ENCODE data around the gene PRR4. TPM values are rescaled to one million over a fixed set of nuclear protein-coding genes. Genes with fewer than 3 reads are reported as not detected.

PRR4 gene
- total and polyA plus RNA-seq, 9 of the 15 experiments (the other 6 are each of a cell fraction or from before 2014, with no cell fraction given): 0.45 to 5.0 (median 1.8) TPM

DNA sequence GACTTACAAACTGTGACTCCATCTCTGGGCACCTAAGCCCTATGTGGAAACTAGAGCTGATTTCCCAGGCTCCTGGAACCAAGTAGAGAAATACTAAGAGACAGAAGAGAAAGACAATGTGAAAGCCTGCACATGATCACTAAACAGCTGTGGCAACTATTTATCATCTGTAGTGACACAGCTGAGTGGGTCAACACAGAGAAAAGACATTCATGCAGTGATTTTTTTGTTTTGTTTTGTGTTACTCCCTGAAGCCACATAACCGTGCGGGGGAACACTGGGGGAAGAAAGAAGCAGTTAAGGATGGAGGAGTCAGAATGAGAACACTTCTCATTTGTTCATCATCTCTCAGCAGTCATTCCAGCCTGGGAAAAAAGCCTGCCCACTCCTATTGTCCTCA, 1.5 kb downstream of the PRR4 start:
- Histone ChIP-seq H3K9ac (ENCODE audit: insufficient read depth in 1 of 2, low read depth in 2 of 2, low read length in 2 of 2) (no peak overlapping the region), H4K20me1 (replicated peaks; ENCODE audit: control insufficient read depth, insufficient read depth, low read length) (no peaks in the 10 kb centered on the region), H3K27ac (ENCODE audit: extremely low read depth, low read depth, low read length) (no peak overlapping the region), H3K9me3 (replicated peaks; ENCODE audit: control insufficient read depth, insufficient read depth, low read depth, low read length) (no peaks in the 10 kb centered on the region), H2AFZ (ENCODE audit: low read depth, low read length) (no peak overlapping the region), H3K27me3 (ENCODE audit: control insufficient read depth in 2 of 2, insufficient read depth in 2 of 2, low read length in 2 of 2) (no peaks in the 10 kb centered on the region), H3K36me3 (ENCODE audit: control insufficient read depth, insufficient read depth, low read length) (no peaks in the 10 kb centered on the region), H3K4me2 (ENCODE audit: insufficient read depth, low read length) (no peak overlapping the region), H3K4me1 (replicated peaks in 1 of 2; ENCODE audit: control insufficient read depth in 2 of 2, insufficient read depth in 2 of 2, low read length in 2 of 2) (no peaks in the 10 kb centered on the region), H3K79me2 (ENCODE audit: control insufficient read depth, insufficient read depth, low read length) (no peaks in the 10 kb centered on the region), H3K9me1 (ENCODE audit: control insufficient read depth, insufficient read depth, low read length) (no peaks in the 10 kb centered on the region), H3K4me3 (no peak overlapping the region)
- FAIRE-seq (no peak), DNase-seq (ENCODE audit: extremely low read depth in 1 of 4, low spot score in 3 of 4) (no peak), ATAC-seq (no peak)
- ChIA-PET CTCF (ENCODE audit: low intra/inter-chr PET ratio) (no interaction called here), POLR2A (no interaction called here)
- BruUV-seq (replicated peaks): no TSS peak
- 19% methylated on average over 2 of the region's 2 CpGs for WGBS (ENCODE audit: insufficient coverage, low coverage, missing lambda C conversion rate)
- in situ Hi-C loops (cut with MboI) (no loop called here), intact Hi-C loops (cut with micrococcal nuclease) (no loop called here)
- no peak for TF ChIP-seq MCM5 (IDR thresholded peaks at IDR 0.05; ENCODE audit: low read depth)
- TF ChIP-seq, protein P1, sequence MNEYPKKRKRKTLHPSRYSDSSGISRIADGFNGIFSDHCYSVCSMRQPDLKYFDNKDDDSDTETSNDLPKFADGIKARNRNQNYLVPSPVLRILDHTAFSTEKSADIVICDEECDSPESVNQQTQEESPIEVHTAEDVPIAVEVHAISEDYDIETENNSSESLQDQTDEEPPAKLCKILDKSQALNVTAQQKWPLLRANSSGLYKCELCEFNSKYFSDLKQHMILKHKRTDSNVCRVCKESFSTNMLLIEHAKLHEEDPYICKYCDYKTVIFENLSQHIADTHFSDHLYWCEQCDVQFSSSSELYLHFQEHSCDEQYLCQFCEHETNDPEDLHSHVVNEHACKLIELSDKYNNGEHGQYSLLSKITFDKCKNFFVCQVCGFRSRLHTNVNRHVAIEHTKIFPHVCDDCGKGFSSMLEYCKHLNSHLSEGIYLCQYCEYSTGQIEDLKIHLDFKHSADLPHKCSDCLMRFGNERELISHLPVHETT (CRISPR knock-in tag; conservative IDR thresholded peaks at IDR 0.05 in 1 of 2, IDR thresholded peaks at IDR 0.05 in 1 of 2): no peak
- no peak for TF ChIP-seq STAT6 (CRISPR knock-in tag; IDR thresholded peaks at IDR 0.05)
- no peak for TF ChIP-seq ZNF395 (CRISPR knock-in tag; IDR thresholded peaks at IDR 0.05)
- TF ChIP-seq ZBTB12 (CRISPR knock-in tag; IDR thresholded peaks at IDR 0.05): no peak
- TF ChIP-seq THAP7 (CRISPR knock-in tag; IDR thresholded peaks at IDR 0.05): no peak
- no peak for TF ChIP-seq GMEB1 (CRISPR knock-in tag; IDR thresholded peaks at IDR 0.05)
- TF ChIP-seq HMG20B (CRISPR knock-in tag; IDR thresholded peaks at IDR 0.05): no peak
- TF ChIP-seq SMARCE1 (IDR thresholded peaks at IDR 0.05): no peak
- TF ChIP-seq, protein P2, sequence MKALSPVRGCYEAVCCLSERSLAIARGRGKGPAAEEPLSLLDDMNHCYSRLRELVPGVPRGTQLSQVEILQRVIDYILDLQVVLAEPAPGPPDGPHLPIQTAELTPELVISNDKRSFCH (CRISPR knock-in tag; IDR thresholded peaks at IDR 0.05): no peak
- TF ChIP-seq, protein P2 (tag; IDR thresholded peaks at IDR 0.05): no peak

Data from K562 (cell line).